Thoracic aorta (tissue), 2 donors: Measurements from ENCODE around the gene ECHDC3. TPM values are rescaled to one million over a fixed set of nuclear protein-coding genes. Genes with fewer than 3 reads are reported as not detected.

Experiments
- ATAC-seq: fragments of 150-250 bp; one replicate; pipeline ENCODE4 v1.8.0; 2017; ENCODE audit warnings: low read depth; ENCODE audit not compliant: insufficient number of reproducible peaks, low FRiP score
- DNase-seq: peaks from one replicate; pipeline ENCODE4 v3.0.0-alpha.2; 2020; ENCODE audit warnings: low spot score
- H3K27ac ChIP-seq, 2 donors: fragments of 200-600 bp; sonication (generic); 1 replicate in 1 of 2; 2 replicates in 1 of 2; pipeline ENCODE4 v1.5.1; 2016; ENCODE audit warnings: mild to moderate bottlenecking in 2 of 2, moderate library complexity in 2 of 2
- H3K27me3 ChIP-seq: fragments of 200-600 bp; sonication (generic); replicated peaks from 2 replicates; pipeline ENCODE4 v1.6.0; 2016; ENCODE audit warnings: mild to moderate bottlenecking; ENCODE audit not compliant: insufficient read depth
- H3K36me3 ChIP-seq: fragments of 200-600 bp; sonication (generic); one replicate; pipeline ENCODE4 v1.5.1; 2016
- H3K4me1 ChIP-seq, 2 donors: fragments of 200-600 bp; sonication (generic); 1 replicate in 1 of 2; 2 replicates in 1 of 2; pipeline versions ENCODE4 v1.5.1 to v1.6.0; 2016; ENCODE audit warnings: low read depth in 2 of 2, mild to moderate bottlenecking in 1 of 2; ENCODE audit not compliant: control insufficient read depth in 1 of 2
- H3K4me3 ChIP-seq: fragments of 200-600 bp; sonication (generic); 2 replicates; pipeline ENCODE4 v1.5.1; 2016; ENCODE audit warnings: mild to moderate bottlenecking
- H3K9me3 ChIP-seq: fragments of 200-600 bp; sonication (generic); 2 replicates; pipeline ENCODE4 v1.5.1; 2016
- total RNA-seq, 2 donors: library from RNA; depleted of rRNA; stranded (reverse); fragments of >200 nt; gene quantifications; one replicate each; pipeline versions ENCODE4 v1.1.0 to v1.2.3, GENCODE V29; 2016
- TF ChIP-seq, protein P1 (sequence below): fragments of 200-600 bp; sonication (generic); IDR thresholded peaks from one replicate; pipeline ENCODE4 v1.5.1; 2019; ENCODE audit warnings: antibody characterized with exemption

The ECHDC3 gene
- total RNA-seq, 2 donors from 2014 or later, result 12.2 to 21.2 TPM

DNA sequence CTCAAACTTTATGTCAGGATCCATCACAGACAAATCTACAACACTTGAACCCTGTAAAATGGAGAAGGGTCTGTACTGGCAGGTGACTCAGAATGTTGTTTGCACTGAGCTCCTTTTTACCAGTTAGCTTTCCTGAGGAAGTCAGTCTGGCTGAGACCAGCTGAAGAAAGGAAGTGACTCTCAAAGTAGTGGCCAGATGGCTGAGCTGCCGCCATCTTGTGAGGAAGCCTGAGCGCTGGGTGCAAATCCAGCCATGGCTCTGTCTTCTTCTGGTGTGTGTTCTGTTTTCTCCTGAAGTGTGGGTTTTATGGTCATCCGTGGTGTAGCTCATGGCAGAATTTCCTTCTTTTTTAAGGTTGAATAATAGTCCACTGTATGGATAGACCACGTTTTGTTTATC lies 25.5 kb upstream of the ECHDC3 start:
- Histone ChIP-seq H3K27ac (no peak overlapping the region), H3K4me1 (no peaks in the 10 kb centered on the region)
- ATAC-seq, result no peak

DNA sequence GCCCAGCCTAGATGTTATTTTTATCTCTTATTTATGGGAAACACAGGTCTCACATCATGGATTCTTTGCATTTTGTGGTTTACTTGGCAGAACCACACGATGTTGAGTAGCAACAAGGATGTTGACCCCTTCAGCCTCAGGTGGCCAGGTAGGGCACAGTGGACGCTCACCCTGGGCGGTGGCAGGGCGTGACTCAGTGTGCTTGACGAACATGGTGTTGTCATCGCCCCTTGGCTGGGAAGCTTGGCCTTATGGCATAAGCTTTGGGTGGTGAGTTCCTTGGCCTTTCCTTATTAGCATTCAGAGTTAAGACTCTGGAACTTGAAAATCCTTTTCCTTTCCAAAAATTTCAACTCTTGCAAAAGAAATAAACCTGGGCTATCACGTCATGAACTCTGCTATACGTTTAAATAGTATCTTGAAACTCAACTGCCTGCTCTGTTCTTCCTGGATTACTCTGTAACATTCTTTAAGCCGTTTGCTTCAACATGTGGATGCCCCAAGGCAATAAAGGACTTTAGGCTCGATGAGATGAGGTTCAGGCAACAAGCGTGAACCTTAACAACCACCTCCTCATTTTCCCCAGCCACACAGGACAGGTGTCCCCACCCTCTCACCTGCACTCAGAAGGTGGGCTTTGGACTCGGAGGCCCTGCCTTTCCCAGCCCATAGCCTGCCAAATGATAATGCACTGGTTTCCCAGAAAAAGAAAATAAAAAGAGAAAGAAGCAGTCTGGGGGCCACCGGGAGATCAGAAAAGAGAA lies 22.5 kb upstream of the ECHDC3 start:
- Histone ChIP-seq H3K4me1 (no peaks in the 10 kb centered on the region), H3K9me3 (no peaks in the 10 kb centered on the region), H3K4me3 (no peak overlapping the region), H3K27ac (no peak overlapping the region), H3K27me3 (no peaks in the 10 kb centered on the region), H3K36me3 (no peaks in the 10 kb centered on the region)
- TF ChIP-seq, protein P1, sequence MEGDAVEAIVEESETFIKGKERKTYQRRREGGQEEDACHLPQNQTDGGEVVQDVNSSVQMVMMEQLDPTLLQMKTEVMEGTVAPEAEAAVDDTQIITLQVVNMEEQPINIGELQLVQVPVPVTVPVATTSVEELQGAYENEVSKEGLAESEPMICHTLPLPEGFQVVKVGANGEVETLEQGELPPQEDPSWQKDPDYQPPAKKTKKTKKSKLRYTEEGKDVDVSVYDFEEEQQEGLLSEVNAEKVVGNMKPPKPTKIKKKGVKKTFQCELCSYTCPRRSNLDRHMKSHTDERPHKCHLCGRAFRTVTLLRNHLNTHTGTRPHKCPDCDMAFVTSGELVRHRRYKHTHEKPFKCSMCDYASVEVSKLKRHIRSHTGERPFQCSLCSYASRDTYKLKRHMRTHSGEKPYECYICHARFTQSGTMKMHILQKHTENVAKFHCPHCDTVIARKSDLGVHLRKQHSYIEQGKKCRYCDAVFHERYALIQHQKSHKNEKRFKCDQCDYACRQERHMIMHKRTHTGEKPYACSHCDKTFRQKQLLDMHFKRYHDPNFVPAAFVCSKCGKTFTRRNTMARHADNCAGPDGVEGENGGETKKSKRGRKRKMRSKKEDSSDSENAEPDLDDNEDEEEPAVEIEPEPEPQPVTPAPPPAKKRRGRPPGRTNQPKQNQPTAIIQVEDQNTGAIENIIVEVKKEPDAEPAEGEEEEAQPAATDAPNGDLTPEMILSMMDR, result no peak
- ATAC-seq (no peak), DNase-seq (no peak)

More for the DNA sequence above, 25.5 kb upstream of the ECHDC3 start:
- TF ChIP-seq, protein P1, result no peak
- Histone ChIP-seq H3K4me3 (no peak overlapping the region), H3K9me3 (no peaks in the 10 kb centered on the region), H3K27me3 (no peaks in the 10 kb centered on the region), H3K36me3 (no peaks in the 10 kb centered on the region)
- DNase-seq, result no peak

DNA sequence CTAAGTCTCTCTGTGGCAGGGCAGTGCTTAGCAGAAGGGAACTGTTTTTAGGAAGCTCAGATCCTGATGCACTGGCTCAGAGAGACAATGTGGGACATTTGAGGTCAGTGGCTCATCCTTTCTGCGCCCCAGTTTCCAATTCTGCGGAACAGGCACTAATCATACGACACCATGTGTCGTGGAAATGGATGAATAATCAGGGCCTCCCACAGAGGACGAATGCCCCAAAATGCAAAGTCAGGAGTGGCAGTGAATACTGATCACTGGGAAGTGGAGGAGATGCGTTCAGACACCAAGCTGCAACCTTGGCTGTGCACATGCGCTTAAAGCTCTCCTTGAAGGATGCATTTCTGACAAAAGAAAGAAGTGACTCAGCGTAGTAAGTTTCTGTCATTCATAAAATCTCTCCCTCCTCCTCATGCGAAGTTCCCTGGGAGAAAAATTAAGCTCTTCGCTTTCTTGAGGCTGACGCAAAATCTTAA lies 21.9 kb upstream of the ECHDC3 start:
- Histone ChIP-seq H3K27ac (no peak overlapping the region), H3K36me3 (no peaks in the 10 kb centered on the region), H3K9me3 (no peaks in the 10 kb centered on the region), H3K4me1 (no peaks in the 10 kb centered on the region), H3K27me3 (no peaks in the 10 kb centered on the region), H3K4me3 (no peak overlapping the region)
- TF ChIP-seq, protein P1, result no peak
- DNase-seq, result no peak
- ATAC-seq, result no peak

DNA sequence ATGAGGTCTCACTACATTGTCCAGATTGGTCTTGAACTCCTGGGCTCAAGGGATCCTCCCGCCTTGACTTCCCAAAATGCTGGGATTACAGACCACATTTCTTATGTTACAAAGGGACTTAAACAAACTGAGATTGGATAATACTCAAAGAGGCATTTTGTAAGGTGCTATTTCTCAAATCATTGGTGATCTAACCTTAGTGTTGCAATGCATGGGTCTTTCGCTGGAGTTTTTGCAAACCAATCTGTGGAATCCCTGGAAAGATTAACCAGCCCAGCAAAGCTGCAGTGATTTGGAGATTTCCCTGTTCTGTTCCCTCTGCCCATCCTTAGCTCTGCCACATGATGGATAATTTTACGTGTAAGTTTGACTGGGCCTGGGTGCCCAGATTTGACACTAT lies 20.4 kb upstream of the ECHDC3 start:
- H3K4me1 ChIP-seq, result no peaks in the 10 kb centered on the region
- ATAC-seq, result no peak
- no peak overlapping the region for H3K27ac ChIP-seq
- H3K36me3 ChIP-seq, result no peaks in the 10 kb centered on the region
- TF ChIP-seq, protein P1, result no peak
- no peak overlapping the region for H3K4me3 ChIP-seq
- no peaks in the 10 kb centered on the region for H3K9me3 ChIP-seq
- no peaks in the 10 kb centered on the region for H3K27me3 ChIP-seq
- DNase-seq, result no peak

DNA sequence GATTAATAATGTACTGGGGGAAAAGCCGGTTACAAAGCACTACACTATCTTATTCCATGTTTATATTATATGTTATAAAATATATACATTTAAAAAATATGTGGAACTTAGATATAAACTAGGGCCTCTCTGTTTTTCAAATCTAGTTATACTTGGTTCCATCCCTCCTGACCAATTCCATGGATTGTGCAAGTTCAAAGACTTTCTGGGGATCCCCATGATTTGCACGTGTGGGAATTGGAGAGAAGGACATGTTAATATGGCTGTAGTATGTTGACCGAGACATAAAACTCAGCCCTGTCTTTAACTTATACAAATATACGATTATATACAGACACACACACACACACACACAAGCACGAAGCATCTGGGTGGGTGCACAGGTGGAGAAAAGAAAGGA lies 18.8 kb upstream of the ECHDC3 start:
- ATAC-seq (no peak), DNase-seq (no peak)
- no peaks in the 10 kb centered on the region for H3K9me3 ChIP-seq
- no peak overlapping the region for H3K27ac ChIP-seq
- H3K4me3 ChIP-seq, result no peak overlapping the region
- no peaks in the 10 kb centered on the region for H3K36me3 ChIP-seq
- TF ChIP-seq, protein P1, result no peak
- no peaks in the 10 kb centered on the region for H3K4me1 ChIP-seq
- no peaks in the 10 kb centered on the region for H3K27me3 ChIP-seq
